HUES6 (cell line): ENCODE results near the gene CELF1.
"Not testable (repeated sequence)": the region's sequence is repeated elsewhere in the genome, so short reads cannot be mapped to it uniquely, and the experiment has no call there.

ENCODE experiments used
- H3K27ac ChIP-seq: 2 replicates; pipeline ENCODE4 v1.7.0; 2013; ENCODE audit warnings: low read depth, mild to moderate bottlenecking, low read length, inconsistent platforms
- H3K27me3 ChIP-seq: 2 replicates; pipeline ENCODE4 v1.6.1; 2013; ENCODE audit warnings: low read length; ENCODE audit not compliant: control insufficient read depth, insufficient read depth
- H3K36me3 ChIP-seq: 2 replicates; pipeline ENCODE4 v1.6.1; 2013; ENCODE audit warnings: low read length; ENCODE audit not compliant: control insufficient read depth, insufficient read depth
- H3K4me1 ChIP-seq: 2 replicates; pipeline ENCODE4 v1.6.1; 2013; ENCODE audit warnings: low read length; ENCODE audit not compliant: control insufficient read depth, insufficient read depth
- H3K4me3 ChIP-seq: 2 replicates; pipeline ENCODE4 v1.5.1; 2013; ENCODE audit warnings: low read depth, low read length
- H3K9ac ChIP-seq: one replicate; pipeline ENCODE4 v1.6.1; 2013; ENCODE audit warnings: mild to moderate bottlenecking, low read length
- H3K9me3 ChIP-seq: 2 replicates; pipeline ENCODE4 v1.6.1; 2013; ENCODE audit warnings: low read depth, low read length; ENCODE audit not compliant: control insufficient read depth, insufficient read depth

CELF1 gene

DNA sequence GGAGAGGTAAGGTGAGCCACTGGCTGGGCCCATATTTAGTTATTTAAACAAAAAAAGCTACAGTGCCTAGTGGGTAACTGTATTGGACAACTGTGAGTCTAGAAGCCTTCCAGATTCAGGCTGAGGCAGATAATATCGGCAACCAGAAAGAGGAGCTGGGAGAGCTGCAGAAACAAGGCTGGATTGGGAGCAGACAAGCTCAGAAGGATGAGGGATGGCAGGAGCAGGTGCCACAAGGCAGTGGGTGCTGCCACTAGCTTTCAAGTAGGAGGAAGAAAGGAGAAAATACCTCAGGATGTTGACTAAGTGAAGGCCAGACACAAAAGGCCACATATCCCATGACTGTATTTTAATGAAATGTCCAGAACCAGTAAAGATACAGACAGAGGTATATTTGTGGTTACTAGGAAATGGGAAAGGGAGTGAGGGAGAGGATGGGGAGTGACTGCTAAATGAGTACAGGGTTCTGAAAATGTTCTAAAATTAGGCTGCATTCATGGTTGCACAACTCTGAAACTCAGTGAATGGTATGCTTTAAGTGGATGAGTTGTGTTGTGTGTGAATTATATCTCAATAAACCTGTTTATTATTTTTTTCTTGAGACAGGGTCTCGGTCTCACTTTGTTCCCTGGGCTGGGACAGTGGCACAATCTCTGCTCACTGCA is 92.2 kb downstream of the CELF1 start:
- Histone ChIP-seq H3K4me1 (peaks cover 5% of the 10 kb centered on the region; the same call in 1 of the 2 replicates), H3K9ac (no peak overlapping the region), H3K9me3 (no peaks in the 10 kb centered on the region), H3K36me3 (peaks cover 21% of the 10 kb centered on the region), H3K4me3 (no peak overlapping the region), H3K27ac (no peak overlapping the region), H3K27me3 (no peaks in the 10 kb centered on the region)

DNA sequence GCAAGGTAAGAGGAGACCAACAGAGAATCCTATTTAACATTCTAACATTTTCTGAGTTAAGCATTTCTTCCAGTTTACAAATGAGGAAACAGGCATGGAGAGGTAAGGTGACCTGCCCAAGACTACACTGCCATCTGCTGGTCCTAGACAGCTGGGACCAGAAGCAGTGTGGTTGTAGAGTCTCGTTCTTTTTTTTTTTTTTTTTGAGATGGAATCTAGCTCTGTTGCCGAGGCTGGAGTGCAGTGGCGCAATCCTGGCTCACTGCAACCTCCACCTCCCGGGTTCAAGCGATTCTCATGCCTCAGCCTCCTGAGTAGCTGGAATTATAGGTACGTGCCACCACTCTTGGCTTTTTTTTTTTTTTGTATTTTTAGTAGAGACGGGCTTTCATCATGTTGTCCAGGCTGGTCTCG is 98.7 kb downstream of the CELF1 start:
- H3K27ac ChIP-seq, H3K4me3 ChIP-seq, H3K9ac ChIP-seq, H3K36me3 ChIP-seq, H3K27me3 ChIP-seq, H3K9me3 ChIP-seq, H3K4me1 ChIP-seq: not testable (repeated sequence)

DNA sequence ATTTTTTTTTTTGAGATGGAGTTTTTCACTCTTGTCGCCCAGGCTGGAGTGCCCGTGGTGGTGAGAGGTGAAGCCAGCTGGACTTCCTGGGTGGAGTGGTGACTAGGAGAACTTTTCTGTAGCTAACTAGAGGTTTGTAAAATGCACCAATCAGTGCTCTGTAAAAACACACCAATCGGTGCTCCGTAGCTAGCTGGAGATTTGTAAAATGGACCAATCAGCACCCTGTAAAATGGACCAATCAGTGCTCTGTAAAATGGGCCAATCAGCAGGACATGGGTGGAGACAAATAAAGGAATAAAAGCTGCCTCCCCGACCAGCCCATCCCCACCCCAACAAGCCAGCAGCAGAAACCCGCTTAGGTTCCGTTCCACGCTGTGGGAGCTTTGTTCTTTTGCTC is 99.6 kb downstream of the CELF1 start:
- no peak overlapping the region for H3K4me3 ChIP-seq
- no peak overlapping the region for H3K9ac ChIP-seq
- H3K27ac ChIP-seq = no peak overlapping the region
- no peaks in the 10 kb centered on the region for H3K36me3 ChIP-seq
- H3K27me3 ChIP-seq = no peaks in the 10 kb centered on the region
- H3K4me1 ChIP-seq = no peaks in the 10 kb centered on the region
- H3K9me3 ChIP-seq = no peaks in the 10 kb centered on the region

DNA sequence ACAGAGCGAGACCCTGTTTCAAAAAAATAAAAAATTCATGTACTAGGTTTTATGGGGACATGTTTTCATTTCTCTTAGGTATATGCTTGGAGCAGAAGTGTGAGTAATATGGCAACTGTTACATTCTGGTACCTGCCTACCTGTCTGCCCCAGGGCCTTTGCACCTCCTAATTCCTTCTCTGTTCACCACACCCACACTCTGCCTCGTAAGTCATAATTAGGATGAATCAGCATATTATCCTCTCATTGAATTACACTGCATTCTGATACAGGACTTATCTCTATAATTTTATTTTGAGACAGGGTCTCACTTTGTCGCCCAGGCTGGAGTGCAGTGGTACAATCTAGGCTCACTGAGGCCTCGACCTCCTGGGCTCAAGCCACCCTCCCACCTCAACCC is 100.9 kb downstream of the CELF1 start:
- H3K36me3 ChIP-seq = no peaks in the 10 kb centered on the region
- no peaks in the 10 kb centered on the region for H3K4me1 ChIP-seq
- H3K27me3 ChIP-seq = no peaks in the 10 kb centered on the region
- no peak overlapping the region for H3K9ac ChIP-seq
- no peak overlapping the region for H3K27ac ChIP-seq
- no peaks in the 10 kb centered on the region for H3K9me3 ChIP-seq
- no peak overlapping the region for H3K4me3 ChIP-seq

DNA sequence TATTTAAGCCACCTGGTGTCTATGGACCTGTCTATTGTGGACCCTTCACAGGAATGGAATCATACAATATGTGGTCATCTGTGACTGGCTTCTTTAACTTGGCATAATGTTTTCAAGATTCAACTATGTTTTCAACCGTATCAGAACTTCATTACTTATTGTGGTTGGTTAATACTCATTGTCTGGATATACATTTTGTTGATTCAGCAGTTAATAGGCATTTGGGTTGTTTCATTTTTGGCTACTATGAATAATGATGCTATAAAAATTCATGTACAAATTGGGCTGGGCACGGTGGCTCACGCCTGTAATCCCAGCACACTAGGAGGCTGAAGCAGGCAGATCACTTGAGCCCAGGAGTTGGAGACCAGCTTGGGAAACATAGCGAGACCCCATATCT is 101.5 kb downstream of the CELF1 start:
- Histone ChIP-seq H3K4me3 (no peak overlapping the region), H3K9ac (no peak overlapping the region)

DNA sequence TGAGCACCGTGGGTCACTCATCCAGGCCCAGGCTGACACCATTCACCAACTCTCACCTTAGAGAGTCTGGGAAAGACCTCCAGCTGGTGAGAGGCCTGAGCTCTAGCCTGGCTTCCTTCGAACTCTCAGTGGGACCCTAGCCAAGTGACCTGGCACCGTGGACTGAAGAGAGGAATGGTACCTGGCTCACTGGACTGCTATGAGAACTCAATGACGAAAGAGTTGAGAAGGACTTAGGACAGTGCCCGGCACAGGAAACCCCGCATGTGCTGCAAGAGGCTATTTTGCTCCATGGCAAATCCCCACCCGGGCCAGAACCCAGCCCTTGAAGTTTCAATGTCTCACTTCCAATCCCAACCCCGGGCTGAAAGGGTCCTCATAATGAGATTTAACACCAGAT is 103.4 kb downstream of the CELF1 start:
- Histone ChIP-seq H3K4me3 (no peak overlapping the region), H3K27ac (no peak overlapping the region), H3K9ac (no peak overlapping the region), H3K4me1 (no peaks in the 10 kb centered on the region), H3K36me3 (no peaks in the 10 kb centered on the region), H3K9me3 (no peaks in the 10 kb centered on the region), H3K27me3 (no peaks in the 10 kb centered on the region)

More for the DNA sequence above, 101.5 kb downstream of the CELF1 start:
- H3K36me3 ChIP-seq = no peaks in the 10 kb centered on the region
- no peak overlapping the region for H3K27ac ChIP-seq
- no peaks in the 10 kb centered on the region for H3K4me1 ChIP-seq
- no peaks in the 10 kb centered on the region for H3K9me3 ChIP-seq
- no peaks in the 10 kb centered on the region for H3K27me3 ChIP-seq

DNA sequence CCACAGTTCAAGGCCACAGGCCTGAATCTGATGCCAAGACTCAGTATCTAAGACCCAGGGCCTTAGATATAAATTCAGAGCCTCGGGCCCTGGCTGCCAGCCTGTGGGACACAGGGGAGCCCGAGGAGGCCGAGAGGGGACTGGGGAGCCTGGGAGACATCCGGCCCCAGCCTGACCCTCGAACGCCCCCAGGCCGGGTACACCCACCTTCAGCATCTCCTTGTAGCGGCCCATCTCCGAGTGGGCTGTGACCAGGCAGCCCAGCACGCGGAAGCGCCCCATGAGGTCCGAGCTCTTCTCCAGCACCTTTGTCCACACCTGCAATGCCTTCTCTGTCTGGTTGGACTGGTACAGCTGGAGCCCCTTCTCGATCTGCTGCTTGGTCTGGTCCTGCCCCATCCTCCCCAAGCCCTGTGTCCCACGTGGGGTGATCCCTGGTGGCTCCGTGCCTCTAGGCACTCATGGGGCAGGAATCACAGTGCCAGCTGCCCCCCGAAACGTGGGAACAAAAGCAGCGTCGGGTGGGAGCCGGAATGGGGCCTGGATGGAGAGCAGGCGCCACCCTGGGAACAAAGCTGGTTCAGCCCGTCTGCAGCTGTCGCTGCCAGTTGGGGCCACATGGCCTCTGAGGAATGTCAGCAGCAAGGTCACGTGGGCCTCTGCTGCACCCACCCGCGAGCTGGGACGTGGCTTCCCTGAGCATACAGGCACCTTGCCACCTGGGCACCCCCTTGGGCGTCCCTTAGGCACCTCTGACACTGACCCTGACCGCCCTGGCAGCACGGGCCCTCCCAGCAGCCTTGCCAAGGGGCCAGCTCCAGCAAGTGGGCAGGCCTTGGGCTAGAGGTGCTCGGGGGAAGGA is 104.1 kb downstream of the CELF1 start, which contains the start of gene RAPSN:
Gene RAPSN, minus strand, starts transcription at position 571 of the 862 bp plus-strand sequence. Its CDS starts 172 bp downstream, at position 399.
- Histone ChIP-seq H3K4me3 (no peak within 1 kb of the TSS), H3K36me3 (no peaks in the 10 kb centered on the region), H3K27ac (no peak within 1 kb of the TSS), H3K9ac (no peak within 1 kb of the TSS), H3K27me3 (no peaks in the 10 kb centered on the region), H3K9me3 (no peaks in the 10 kb centered on the region), H3K4me1 (no peaks in the 10 kb centered on the region)

DNA sequence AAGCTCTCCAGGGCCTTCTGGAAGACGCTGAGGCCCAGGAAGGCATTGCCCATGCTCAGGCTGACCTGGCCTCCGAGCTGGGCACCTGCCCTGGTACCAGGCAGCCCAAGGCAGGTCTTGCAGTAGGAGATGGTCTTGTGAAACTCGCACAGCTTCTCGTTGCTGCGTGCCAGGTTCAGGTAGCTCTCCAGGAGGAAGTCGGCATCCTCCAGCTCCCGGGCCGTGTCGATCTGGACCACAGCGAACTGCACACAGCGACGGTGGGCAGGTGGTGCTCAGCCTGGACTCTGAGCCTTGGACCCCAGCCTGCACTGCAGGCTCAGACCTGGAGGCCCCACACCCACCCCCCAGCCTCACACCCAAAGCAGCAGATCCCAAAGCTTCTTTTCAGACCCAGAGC is 105.0 kb downstream of the CELF1 start:
- Histone ChIP-seq H3K27ac (no peak overlapping the region), H3K9me3 (no peaks in the 10 kb centered on the region), H3K36me3 (no peaks in the 10 kb centered on the region), H3K4me3 (no peak overlapping the region), H3K4me1 (no peaks in the 10 kb centered on the region), H3K9ac (no peak overlapping the region), H3K27me3 (no peaks in the 10 kb centered on the region)

DNA sequence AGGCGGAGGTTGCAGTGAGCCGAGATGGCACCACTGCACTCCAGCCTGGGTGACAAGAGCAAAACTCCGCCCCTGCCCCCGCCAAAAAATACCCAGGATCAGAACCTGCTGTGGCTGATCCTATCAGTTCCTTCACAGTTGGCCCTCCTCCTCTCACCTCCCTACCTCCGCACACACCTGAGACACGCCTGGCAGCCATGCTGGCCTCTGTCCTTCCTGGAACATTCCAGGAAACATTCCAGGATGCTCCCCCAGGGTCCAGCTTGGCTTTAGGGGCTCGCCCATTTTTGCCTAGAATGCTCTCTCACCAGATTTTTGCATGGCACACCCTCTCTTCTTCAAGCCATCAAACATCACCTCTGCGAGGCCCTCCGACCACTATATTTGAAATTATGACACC is 106.1 kb downstream of the CELF1 start:
- no peaks in the 10 kb centered on the region for H3K9me3 ChIP-seq
- H3K9ac ChIP-seq = no peak overlapping the region
- H3K27ac ChIP-seq = no peak overlapping the region
- H3K4me3 ChIP-seq = no peak overlapping the region
- H3K36me3 ChIP-seq = no peaks in the 10 kb centered on the region
- no peaks in the 10 kb centered on the region for H3K4me1 ChIP-seq
- H3K27me3 ChIP-seq = no peaks in the 10 kb centered on the region

DNA sequence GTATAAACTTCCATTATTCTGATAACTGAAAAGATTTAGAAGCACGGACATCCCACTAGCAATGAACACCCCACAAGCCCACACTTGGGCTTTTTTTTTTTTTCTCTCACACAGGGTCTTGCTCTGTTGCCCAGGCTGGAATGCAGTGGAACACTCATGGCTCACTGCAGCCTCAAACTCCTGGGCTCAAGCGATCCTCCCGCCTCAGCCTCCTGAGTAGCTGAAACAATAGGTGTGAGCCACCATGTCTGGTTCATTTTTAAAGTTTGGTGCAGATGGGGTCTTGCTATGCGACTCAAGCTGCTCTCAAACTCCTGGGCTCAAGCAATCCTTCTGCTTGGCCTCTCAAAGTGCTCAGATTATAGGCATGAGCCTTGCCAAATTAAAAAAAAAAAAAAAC is 107.1 kb downstream of the CELF1 start:
- Histone ChIP-seq H3K4me1 (no peaks in the 10 kb centered on the region), H3K27me3 (no peaks in the 10 kb centered on the region), H3K27ac (no peak overlapping the region), H3K9ac (no peak overlapping the region), H3K9me3 (no peaks in the 10 kb centered on the region), H3K36me3 (no peaks in the 10 kb centered on the region), H3K4me3 (no peak overlapping the region)

DNA sequence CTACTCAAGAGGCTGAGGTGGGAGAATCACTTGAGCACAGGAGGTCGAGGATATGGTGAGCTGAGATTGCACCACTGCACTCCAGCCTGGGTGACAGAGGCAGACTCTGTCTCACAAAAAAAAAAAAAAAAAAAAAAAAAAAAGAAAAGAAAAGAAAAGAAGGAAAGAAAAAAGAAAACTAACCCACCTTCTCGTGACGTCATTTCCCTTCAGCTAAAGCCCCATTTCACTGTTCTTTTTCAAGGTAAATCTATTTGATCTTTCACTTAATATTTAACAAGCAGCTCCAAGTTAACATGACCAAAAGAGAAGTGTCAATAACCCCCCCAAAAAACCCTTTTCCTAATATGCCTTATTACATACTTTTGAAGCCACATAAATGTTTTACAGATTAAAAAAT is 109.1 kb downstream of the CELF1 start:
- no peak overlapping the region for H3K9ac ChIP-seq
- no peaks in the 10 kb centered on the region for H3K27me3 ChIP-seq
- no peaks in the 10 kb centered on the region for H3K36me3 ChIP-seq
- no peaks in the 10 kb centered on the region for H3K9me3 ChIP-seq
- H3K4me1 ChIP-seq = no peaks in the 10 kb centered on the region
- no peak overlapping the region for H3K4me3 ChIP-seq
- H3K27ac ChIP-seq = no peak overlapping the region
